ENCODE data around the gene XPOT.
A peak's percentile ranks its signal among the peaks of the same experiment; 100 is the strongest.

Gene XPOT

DNA sequence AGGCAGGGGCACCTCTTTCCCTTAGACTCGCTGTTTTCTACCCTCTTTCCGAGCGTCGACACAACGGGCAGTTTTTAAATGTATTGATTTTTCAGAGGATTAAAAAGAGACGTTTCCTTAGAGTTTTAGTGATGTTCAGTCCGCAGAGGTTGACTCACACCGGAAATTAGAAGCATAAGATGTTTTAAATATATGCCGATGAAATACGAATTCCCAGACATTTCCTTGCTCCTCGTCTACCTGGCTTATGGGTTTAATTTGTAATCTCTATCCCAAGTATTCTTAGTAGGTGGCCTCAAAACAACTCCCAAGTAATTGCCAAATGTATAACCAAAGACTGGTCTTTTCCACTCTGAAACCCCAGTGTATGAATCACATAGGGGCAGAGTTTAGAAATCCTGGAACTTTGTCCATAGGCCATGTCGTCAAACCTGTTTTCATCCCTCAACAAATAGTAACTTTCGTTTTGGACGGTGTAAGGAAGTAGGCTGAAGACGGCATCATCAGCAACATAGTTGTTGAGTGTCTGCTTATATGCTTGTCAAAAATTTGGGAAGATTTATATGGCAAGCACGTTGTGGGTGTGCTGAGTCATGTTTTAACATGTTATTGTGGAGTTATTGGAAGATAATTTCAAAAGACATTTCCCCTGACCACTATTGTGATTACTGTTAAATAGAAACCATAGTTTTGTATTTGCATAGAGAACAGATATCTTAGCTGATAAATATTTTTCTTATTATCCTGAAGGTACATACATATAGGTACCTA is 48.6 kb downstream of the XPOT start:
- peak; percentile 85 to 94 for DNase-seq (ENCODE audit: low read depth in 2 of 2)
- TF ChIP-seq, protein P1, sequence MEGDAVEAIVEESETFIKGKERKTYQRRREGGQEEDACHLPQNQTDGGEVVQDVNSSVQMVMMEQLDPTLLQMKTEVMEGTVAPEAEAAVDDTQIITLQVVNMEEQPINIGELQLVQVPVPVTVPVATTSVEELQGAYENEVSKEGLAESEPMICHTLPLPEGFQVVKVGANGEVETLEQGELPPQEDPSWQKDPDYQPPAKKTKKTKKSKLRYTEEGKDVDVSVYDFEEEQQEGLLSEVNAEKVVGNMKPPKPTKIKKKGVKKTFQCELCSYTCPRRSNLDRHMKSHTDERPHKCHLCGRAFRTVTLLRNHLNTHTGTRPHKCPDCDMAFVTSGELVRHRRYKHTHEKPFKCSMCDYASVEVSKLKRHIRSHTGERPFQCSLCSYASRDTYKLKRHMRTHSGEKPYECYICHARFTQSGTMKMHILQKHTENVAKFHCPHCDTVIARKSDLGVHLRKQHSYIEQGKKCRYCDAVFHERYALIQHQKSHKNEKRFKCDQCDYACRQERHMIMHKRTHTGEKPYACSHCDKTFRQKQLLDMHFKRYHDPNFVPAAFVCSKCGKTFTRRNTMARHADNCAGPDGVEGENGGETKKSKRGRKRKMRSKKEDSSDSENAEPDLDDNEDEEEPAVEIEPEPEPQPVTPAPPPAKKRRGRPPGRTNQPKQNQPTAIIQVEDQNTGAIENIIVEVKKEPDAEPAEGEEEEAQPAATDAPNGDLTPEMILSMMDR (IDR thresholded peaks at IDR 0.05; ENCODE audit: low read depth, low read length): no peak

DNA sequence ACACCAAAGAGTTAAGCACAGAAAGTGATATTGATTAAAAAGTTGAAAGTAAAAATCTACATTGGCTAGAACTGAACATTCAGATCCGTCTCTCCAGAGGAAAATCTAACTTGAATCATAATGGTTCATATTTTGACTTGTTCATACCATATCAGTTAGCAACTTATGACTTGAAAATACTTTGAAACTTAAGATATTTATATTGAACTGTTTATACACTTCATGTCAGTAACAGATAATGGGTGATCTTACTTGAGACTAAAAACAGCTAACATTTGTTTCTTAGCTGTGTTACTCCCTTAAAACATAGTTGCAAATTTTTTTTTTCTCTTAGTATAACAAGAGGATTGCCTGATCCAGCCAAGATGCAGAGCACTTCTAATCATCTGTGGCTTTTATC is 51.3 kb downstream of the XPOT start:
- no peak for DNase-seq (ENCODE audit: low read depth in 2 of 2)
- no peak overlapping the region for H3K4me3 ChIP-seq (replicated peaks in 1 of 2; ENCODE audit: low read depth in 2 of 2, low read length in 2 of 2)
- TF ChIP-seq, protein P1 (IDR thresholded peaks at IDR 0.05; ENCODE audit: low read depth, low read length): no peak

More for the DNA sequence above, 48.6 kb downstream of the XPOT start:
- peak overlapping the region; percentile 93 to 94 for H3K4me3 ChIP-seq (replicated peaks in 1 of 2; ENCODE audit: low read depth in 2 of 2, low read length in 2 of 2)

DNA sequence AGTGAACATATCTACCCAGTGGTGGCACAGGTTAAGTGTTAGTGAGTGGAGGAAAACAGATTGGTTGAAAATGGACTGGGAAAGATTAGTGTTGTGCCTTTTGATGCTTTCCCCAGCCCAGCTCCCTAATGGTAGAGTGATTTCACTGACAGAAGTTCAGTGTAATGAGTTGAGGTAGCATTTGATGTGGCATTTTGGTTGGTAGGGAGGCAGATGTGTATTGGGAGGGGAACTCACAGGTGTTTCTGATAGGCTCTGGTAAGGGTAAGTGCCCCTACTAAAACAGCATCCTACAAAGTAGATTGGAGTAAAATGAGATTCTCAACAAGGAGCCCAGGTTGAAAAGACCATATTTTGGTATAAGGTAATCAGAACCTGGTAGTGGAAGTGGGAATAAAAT is 51.9 kb downstream of the XPOT start:
- TF ChIP-seq, protein P1 (IDR thresholded peaks at IDR 0.05; ENCODE audit: low read depth, low read length): no peak
- DNase-seq (ENCODE audit: low read depth in 2 of 2): no peak
- no peak overlapping the region for H3K4me3 ChIP-seq (replicated peaks in 1 of 2; ENCODE audit: low read depth in 2 of 2, low read length in 2 of 2)

DNA sequence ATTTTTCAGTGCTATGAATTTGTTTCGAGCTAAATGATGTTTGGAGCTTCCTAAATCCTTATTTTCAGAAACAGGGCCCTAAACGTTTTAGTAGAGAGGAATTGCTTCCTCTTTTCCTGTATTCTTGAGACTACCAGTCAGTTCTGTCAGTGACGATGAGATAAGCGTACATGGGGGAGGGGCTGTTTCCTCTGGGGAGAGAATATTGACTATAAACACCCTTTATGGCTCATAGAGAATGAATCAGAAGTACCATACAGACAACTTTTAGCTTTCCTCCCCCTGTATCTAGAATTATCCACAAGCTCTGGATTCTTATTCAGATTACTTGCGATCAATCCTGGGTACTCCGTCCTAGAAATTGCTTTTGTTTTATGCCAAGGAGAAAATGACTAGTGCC is 52.8 kb downstream of the XPOT start:
- DNase-seq (ENCODE audit: low read depth in 2 of 2): peak; percentile 26 to 60
- TF ChIP-seq, protein P1 (IDR thresholded peaks at IDR 0.05; ENCODE audit: low read depth, low read length): no peak

DNA sequence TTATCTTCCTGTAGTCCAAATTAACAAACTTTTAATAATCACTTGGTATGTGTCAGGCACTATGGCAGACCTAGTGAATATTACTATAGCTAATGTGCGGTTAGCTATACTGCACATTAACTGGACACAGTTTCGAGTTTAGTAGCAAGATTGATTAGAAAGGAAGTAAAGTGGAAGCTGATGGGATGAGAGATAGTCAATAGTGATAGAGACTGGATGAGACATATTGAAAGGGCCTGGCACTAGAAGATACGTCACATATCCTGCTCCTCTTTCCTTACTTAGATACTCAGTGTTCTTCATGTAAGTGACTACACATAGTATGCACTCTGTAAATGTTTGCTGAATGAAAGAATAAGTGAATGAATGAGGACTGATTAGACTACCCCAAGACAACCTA is 53.3 kb downstream of the XPOT start:
- no peak for DNase-seq (ENCODE audit: low read depth in 2 of 2)
- TF ChIP-seq, protein P1 (IDR thresholded peaks at IDR 0.05; ENCODE audit: low read depth, low read length): no peak
- no peak overlapping the region for H3K4me3 ChIP-seq (replicated peaks in 1 of 2; ENCODE audit: low read depth in 2 of 2, low read length in 2 of 2)

More for the DNA sequence above, 52.8 kb downstream of the XPOT start:
- no peak overlapping the region for H3K4me3 ChIP-seq (replicated peaks in 1 of 2; ENCODE audit: low read depth in 2 of 2, low read length in 2 of 2)

DNA sequence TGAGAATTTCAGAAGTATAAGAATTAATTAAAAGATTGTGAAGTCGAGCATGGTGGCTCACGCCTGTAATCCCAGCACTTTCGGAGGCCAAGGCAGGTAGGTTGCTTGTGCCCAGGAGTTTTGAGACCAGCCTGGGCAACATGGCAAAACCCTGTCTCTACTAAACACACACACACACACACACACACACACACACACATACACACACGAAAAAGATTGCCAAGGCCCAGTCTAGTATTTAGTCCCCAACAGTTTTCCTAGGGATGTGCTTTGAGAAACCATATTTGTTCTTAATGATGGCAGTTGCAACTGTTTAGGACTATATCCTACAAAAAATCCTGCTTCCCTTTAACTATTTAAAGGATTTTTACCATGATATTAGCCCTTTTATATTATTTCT is 53.7 kb downstream of the XPOT start:
- TF ChIP-seq, protein P1 (IDR thresholded peaks at IDR 0.05; ENCODE audit: low read depth, low read length): no peak
- no peak overlapping the region for H3K4me3 ChIP-seq (replicated peaks in 1 of 2; ENCODE audit: low read depth in 2 of 2, low read length in 2 of 2)
- DNase-seq (ENCODE audit: low read depth in 2 of 2): no peak

Measured in cardiac fibroblast (primary cell).